NCI-H187 treated with DMSO at 0.1 percent for 48 hours (cell line): ENCODE measurements around the gene ABHD3.
"Not testable (repeated sequence)": the region's sequence is repeated elsewhere in the genome, so short reads cannot be mapped to it uniquely, and the experiment has no call there.

Source experiments
- DNase-seq: peaks from one replicate; lab custom pipeline; 2025; lab: John Stamatoyannopoulos, UW

ABHD3 gene, protein sequence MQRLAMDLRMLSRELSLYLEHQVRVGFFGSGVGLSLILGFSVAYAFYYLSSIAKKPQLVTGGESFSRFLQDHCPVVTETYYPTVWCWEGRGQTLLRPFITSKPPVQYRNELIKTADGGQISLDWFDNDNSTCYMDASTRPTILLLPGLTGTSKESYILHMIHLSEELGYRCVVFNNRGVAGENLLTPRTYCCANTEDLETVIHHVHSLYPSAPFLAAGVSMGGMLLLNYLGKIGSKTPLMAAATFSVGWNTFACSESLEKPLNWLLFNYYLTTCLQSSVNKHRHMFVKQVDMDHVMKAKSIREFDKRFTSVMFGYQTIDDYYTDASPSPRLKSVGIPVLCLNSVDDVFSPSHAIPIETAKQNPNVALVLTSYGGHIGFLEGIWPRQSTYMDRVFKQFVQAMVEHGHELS

GRCh38 chr18:21704603-21705364 is at the start of gene ABHD3:
ABHD3 (minus strand) TSS chr18:21704774; CDS start chr18:21704665, 109 bp downstream.
- DNase-seq: peak; percentile 55

DNA sequence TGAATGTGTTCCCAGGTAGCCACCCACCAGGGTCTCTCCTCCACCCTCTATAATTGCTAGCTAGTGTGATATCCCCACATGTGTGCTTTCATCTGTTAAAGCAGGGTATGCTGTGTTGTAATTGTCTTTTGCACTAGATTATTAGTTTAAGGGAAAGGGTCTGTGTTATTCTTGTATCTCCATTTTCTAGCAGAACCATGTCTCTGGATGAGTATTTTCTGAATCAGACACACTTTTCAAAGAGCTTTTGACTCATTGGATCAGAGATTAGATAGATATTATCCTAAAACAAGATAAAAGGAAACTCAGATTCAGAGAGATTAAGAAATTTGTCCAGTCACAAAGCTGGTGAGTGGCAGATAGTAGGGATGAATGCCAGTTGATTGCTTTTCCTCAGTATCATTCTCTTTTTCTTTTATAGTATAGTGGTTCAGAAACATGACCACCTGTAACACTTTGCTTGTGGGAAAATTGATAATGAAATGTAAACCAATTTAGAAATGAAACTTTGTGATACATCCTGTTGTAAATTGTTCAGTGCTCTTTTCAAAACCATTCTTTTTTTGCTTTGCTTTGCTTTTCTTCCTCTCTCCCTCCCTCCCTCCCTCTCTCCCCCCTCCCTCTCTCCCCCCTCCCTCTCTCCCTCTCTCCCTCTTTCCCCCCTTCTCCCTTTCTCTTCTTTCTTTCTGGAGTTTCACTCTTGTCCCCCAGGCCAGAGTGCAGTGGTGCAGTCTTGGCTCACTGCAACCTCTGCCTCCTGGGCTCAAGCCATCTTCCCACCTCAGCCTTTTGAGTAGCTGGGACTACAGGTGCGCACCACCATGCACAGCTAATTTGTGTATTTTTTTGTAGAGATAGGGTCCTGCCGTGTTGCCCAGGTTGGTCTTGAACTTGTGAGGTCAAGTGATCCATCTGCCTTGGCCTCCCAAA is 43.5 kb upstream of the ABHD3 start:
- no peak for DNase-seq

GRCh38 chr18:21747268-21747667 is 42.7 kb upstream of the ABHD3 start:
- no peak for DNase-seq

DNA sequence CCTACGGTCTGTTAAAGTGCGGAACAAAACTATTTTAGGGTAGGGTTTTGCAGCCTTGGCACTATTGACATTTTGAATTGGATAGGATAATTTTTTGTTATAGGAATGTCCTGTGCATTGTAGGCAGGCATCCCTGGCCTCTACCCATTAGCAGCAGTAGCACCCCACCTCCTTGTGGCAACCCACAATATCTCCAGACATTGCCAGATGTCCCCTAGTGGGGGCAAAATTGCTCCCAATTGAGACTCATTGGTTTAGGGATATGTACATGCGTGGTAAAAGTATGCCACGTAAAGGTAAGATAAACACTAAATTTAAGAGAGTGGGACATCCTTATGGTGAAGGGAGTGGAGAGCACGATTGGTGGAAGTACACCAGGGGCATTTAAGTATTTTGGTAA is 40.7 kb upstream of the ABHD3 start:
- DNase-seq: no peak

GRCh38 chr18:21743166-21743832 is 38.7 kb upstream of the ABHD3 start:
- no peak for DNase-seq

DNA sequence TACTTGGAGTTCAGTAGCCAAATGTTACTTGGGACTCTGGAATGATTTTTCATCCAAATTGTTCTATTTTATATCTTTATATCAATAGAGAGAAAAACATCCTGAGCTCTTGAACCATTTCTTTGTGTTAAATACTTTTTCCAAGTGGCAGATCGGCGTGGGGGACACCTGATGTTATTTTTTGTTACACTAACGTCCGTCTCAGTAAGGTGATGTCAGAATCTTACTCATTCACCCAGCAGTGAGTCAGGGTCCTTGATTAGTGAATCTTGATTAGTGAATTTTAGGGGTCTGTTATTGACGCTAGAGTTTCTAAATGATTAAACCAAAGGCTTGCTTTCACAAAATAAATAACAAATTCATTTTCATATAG is 37.7 kb upstream of the ABHD3 start:
- DNase-seq: no peak

DNA sequence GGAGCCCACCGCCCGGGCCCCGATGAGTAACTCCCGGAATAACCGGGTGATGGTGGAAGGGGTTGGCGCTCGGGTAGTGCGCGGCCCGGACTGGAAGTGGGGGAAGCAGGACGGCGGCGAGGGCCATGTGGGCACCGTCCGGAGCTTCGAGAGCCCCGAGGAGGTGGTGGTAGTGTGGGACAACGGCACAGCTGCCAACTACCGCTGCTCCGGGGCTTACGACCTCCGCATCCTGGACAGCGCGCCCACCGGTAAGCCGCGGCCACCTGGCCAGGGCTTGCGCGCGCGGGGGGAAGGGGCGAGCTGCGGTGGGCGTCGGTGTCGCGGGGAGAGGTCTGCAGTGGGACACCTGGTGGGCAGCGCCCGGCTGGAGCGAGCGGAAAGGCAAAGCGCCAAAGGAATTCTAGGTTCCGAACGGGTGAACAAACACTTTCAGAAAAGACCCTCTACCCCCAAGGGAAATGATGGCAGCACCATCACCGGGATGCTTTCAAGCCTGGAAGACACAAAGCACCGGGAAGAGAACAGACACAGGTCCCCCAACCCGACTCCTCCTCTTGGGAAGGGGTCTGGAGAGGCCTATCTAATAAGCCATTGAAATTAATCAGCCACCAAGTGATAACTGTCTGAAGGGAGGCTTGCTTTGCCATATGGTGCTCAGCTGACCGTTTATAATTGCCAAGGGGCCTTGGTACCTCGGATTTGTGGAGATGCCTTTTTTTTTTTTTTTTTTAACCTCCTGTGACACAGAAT is 37.2 kb upstream of the ABHD3 start:
- no peak for DNase-seq

DNA sequence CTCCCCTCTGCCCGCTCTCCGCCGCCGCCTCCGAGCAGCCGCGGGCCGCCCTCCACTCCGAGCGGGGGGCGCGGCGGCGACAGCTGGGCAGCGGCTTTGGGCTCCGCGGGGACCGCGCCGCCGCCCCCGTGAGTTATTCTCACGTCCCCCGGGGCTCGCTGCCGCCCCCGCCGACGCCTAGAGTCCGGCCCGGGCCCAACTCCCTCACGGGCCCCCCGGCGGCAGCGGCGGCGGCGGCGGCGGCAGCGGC is 36.7 kb upstream of the ABHD3 start:
- DNase-seq: no peak

DNA sequence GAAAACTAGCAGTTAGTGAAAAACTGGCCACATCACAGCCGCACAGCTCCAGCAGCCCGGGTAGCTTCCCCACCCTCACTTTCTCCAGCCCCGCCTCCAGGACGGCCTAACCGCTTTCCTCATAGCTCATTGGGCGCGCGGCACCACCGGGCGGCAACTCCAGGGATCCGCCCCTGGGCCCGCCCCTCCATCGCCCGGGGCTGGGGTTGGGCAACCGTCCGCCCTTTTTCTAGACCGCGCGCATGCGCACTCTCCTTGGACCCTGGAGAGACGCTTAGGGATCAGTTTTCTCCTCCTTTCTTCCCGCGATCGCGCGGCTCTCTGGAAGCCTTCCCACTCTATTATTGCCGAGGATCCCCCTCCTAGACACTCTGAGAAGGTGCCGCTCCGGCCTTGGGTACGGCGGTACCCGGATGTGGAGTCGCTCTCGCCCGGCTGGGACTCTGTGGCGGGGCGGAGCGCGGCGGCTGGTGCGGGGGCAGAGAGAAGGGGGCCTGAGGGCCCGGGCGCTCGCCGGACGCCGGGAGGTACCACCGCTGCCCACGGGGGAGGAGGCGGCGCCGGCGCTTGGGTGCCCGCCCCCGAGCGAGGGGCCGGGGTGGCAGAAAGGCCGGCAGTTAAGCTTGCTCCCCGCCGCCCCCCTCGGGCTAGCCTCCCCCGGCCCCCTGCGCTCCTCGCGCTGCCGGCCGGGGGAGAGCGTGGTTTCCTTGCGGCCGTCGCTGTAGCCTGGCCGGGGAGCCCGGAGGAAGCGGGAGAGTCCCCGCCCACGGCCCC is 36.2 kb upstream of the ABHD3 start, which contains the start of gene MIB1:
Gene MIB1 (plus strand): TSS at position 255 of the 774 bp plus-strand sequence. CDS start 792 bp downstream, outside the sequence.
- peak; percentile 77 for DNase-seq

DNA sequence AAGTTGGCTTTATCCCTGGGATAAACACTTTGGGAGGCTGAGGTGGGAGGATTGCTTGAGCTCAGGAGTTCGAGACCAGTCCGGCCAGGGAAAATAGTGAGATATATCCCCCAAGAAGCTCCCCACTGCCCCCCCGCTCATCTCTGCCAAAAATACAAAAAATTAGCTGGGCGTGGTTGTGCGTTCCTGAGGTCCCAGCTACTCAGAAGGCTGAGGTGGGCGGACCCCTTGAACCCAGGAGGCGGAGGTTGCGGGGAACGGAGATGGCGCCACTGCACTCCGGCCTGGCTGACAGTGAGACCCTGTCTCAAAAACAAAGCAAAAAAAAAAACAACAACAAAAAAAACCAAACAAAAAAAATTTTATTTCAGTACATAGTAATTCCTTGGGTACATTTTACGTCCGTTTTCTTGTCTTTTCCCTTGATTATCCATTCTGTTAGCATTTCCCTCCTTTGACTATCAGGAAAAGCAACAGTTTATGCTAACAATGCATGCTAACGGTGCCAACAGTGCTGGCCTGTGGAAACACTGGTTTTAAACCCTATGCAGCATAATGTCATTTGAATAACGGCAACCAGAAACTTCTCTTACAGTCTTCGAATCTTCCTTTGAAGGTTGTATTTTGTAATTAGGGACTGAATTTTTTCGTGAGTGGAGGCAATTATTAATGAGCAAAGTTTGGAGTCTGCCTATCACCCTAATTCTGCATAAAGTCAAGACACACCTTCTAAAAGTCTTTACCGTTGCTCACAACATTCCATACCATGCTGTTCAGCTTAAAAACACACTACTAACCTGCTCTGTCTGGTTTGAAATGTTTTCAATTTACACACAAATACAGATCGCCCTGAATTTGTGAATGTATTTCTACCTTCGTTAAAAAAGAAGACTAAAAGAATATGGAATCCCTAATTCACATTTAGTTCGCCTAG is 35.3 kb upstream of the ABHD3 start:
- no peak for DNase-seq

DNA sequence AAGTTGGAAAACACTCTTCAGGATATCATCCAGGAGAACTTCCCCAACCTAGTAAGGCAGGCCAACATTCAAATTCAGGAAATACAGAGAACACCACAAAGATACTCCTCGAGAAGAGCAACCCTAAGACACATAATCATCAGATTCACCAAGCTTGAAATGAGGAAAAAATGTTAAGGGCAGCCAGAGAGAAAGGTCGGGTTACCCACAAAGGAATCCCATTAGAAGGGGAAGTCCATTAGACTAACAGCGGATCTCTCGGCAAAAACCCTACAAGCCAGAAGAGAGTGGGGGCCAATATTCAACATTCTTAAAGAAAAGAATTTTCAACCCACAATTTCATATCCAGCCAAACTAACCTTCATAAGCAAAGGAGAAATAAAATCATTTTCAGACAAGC is 32.4 kb upstream of the ABHD3 start:
- not testable (repeated sequence) for DNase-seq

DNA sequence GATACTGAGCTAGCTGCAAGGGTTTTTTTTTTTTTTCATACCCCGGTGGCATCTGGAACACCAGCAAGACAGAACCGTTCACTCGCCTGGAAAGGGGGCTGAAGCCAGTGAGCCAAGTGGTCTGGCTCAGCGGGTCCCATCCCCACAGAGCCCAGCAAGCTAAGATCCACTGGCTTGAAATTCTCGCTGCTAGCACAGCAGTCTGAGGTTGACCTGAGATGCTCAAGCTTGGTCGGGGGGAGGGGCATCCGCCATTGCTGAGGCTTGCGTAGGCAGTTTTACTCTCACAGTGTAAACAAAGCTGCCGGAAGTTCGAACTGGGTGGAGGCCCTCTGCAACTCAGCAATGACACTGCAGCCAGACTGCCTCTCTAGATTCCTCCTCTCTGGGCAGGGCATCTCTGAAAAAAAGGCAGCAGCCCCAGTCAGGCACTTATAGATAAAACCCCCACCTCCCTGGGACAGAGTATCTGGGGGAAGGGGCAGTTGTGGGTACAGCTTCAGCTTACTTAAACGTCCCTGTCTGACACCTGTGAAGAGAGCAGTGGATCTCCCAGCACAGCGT is 31.0 kb upstream of the ABHD3 start:
- no peak for DNase-seq

DNA sequence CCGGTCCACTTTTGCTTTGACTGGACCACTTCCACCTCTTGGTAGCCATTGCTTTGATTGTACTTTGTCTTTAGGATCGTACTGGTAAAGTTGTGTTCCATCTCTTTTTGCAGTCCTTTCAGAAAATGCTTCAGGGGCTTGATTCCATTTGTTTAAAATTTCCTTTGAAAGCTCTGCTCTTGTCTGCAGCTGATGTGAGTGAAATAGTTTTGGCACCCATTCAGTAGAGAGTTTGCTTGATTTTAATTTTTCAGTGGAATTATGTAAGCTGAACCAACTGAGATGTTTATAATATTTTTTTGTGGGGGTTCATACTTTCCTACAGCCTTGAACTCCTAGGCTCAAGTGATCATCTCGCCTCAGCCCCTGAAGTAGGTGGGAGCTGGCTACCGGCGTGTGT is 28.4 kb upstream of the ABHD3 start:
- no peak for DNase-seq

DNA sequence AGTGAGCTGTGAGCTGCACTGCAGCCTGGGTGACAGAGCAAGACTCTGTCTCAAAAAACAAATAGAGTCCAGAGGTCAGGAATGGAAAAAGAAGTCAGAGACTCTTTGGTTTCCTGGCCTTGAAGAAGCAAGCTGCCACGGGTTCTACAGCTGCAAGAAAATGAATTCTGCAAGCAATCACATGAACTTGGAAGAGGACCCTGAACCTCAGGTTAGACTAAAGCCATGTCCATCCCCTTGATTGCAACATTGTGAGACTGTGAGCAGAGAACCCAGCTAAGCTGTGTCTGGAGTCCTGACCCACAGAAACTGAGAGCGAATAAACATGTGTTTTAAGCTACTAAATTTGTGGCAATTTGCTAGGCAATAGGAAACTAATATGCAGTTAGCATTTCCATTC is 23.1 kb upstream of the ABHD3 start:
- DNase-seq: no peak

- DNase-seq: no peak
Observed at GRCh38 chr18:21725201-21725600, 20.6 kb upstream of the ABHD3 start.

DNA sequence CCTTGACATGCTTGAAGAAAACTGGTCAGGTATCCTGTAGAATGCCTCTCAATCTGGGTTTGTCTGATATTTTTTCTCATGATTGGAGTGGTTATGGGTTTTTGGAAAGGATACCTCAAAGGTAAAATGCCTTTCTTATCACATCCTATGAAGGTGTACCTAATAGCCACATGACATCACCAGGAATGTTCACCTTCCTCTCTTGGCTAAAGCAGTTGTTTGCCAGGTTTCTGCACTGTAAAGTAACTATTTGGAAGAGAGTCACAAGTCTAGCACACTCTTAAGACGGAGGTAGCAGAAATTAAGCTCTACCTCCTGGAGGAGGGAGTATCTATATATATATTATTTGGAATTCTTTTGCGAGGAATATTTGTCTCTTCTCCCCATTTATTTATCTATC is 18.1 kb upstream of the ABHD3 start:
- no peak for DNase-seq

- DNase-seq: no peak
Observed at GRCh38 chr18:21714474-21714873, 9.9 kb upstream of the ABHD3 start.

DNA sequence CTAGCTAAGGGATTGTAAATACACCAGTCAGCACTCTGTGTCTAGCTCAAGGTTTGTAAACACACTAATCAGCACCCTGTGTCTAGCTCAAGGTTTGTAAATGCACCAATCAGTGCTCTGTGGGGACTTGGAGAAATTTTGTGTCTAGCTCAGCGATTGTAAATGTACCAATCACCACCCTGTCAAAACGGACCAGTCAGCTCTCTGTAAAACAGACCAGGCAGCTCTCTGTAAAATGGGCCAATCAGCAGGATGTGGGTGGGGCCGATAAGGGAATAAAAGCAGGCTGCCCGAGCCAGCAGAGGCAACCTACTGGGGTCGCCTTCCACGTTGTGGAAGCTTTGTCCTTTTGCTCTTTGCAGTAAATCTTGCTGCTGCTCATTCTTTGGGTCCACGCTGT is 2.6 kb upstream of the ABHD3 start:
- not testable (repeated sequence) for DNase-seq

GRCh38 chr18:21706386-21706865 is 1.9 kb upstream of the ABHD3 start:
- no peak for DNase-seq
